Activated naive CD8-positive, alpha-beta T cell treated with anti-CD3 and anti-CD28 coated beads, Interleukin-2, amount 50 U/mL, for 24 hours (primary cell): Measurements from ENCODE around the gene NFKBIE.
A peak's percentile ranks its signal among the peaks of the same experiment; 100 is the strongest.

Experiments
- ATAC-seq: fragments of 150-1000 bp; cut with Tn5 transposase; one replicate; pipeline ENCODE4 v1.10.0; 2021
- DNase-seq: peaks from one replicate; pipeline ENCODE4 v3.0.0; 2021
- H3K27ac Mint-ChIP-seq: one replicate; pipeline ENCODE4 v1.8.0; 2021; ENCODE audit warnings: mild to moderate bottlenecking, mixed read lengths
- H3K27me3 Mint-ChIP-seq: one replicate; pipeline ENCODE4 v1.8.0; 2021; ENCODE audit warnings: mixed read lengths
- H3K36me3 Mint-ChIP-seq: one replicate; pipeline ENCODE4 v1.8.0; 2021; ENCODE audit warnings: low read depth, mixed read lengths
- H3K4me1 Mint-ChIP-seq: one replicate; pipeline ENCODE4 v1.8.0; 2021; ENCODE audit warnings: mixed read lengths
- H3K4me3 Mint-ChIP-seq: one replicate; pipeline ENCODE4 v1.8.0; 2021; ENCODE audit warnings: mild to moderate bottlenecking, moderate library complexity, mixed read lengths
- H3K9me3 Mint-ChIP-seq: one replicate; pipeline ENCODE4 v1.8.0; 2021; ENCODE audit warnings: mixed read lengths

The NFKBIE gene

GRCh38 chr6:44271406-44271723 is 6.0 kb upstream of the NFKBIE start:
- Mint-ChIP-seq H3K4me3 (peak overlapping the region; percentile 38), H3K27me3 (peaks cover 48% of the 10 kb centered on the region), H3K9me3 (no peaks in the 10 kb centered on the region), H3K4me1 (peaks cover 27% of the 10 kb centered on the region), H3K36me3 (no peaks in the 10 kb centered on the region), H3K27ac (no peak overlapping the region)
- ATAC-seq (no peak), DNase-seq (no peak)

- Mint-ChIP-seq H3K27ac (no peak overlapping the region), H3K36me3 (no peaks in the 10 kb centered on the region), H3K9me3 (no peaks in the 10 kb centered on the region), H3K4me3 (peak overlapping the region; percentile 38), H3K4me1 (peaks cover 33% of the 10 kb centered on the region), H3K27me3 (peaks cover 48% of the 10 kb centered on the region)
- no peak for ATAC-seq
- DNase-seq = no peak
Measured at GRCh38 chr6:44270526-44271405, 5.4 kb upstream of the NFKBIE start.

GRCh38 chr6:44269921-44270525 is 4.7 kb upstream of the NFKBIE start, which contains the start of gene TMEM151B:
TMEM151B (plus strand) TSS chr6:44270450; CDS start chr6:44270743, 293 bp downstream.
- Mint-ChIP-seq H3K4me1 (peaks cover 35% of the 10 kb centered on the region), H3K9me3 (no peaks in the 10 kb centered on the region), H3K4me3 (peak within 1 kb of the TSS; percentile 45), H3K27ac (no peak within 1 kb of the TSS), H3K36me3 (no peaks in the 10 kb centered on the region), H3K27me3 (peaks cover 48% of the 10 kb centered on the region)
- ATAC-seq = no peak
- no peak for DNase-seq

- Mint-ChIP-seq H3K36me3 (no peaks in the 10 kb centered on the region), H3K4me1 (peaks cover 33% of the 10 kb centered on the region), H3K4me3 (peak overlapping the region; percentile 45), H3K27ac (no peak overlapping the region), H3K9me3 (no peaks in the 10 kb centered on the region), H3K27me3 (peaks cover 45% of the 10 kb centered on the region)
- DNase-seq = no peak
- ATAC-seq = peak; percentile 11
Measured at GRCh38 chr6:44269178-44269920, 4.0 kb upstream of the NFKBIE start.

GRCh38 chr6:44268095-44268628 is 2.8 kb upstream of the NFKBIE start:
- ATAC-seq (no peak), DNase-seq (peak; percentile 68)
- Mint-ChIP-seq H3K4me1 (peaks cover 42% of the 10 kb centered on the region), H3K27ac (no peak overlapping the region), H3K4me3 (no peak overlapping the region), H3K27me3 (peaks cover 38% of the 10 kb centered on the region), H3K36me3 (peaks cover 2% of the 10 kb centered on the region), H3K9me3 (no peaks in the 10 kb centered on the region)

- H3K27me3 Mint-ChIP-seq = peaks cover 29% of the 10 kb centered on the region
- no peak overlapping the region for H3K4me3 Mint-ChIP-seq
- H3K36me3 Mint-ChIP-seq = peaks cover 5% of the 10 kb centered on the region
- H3K27ac Mint-ChIP-seq = no peak overlapping the region
- peaks cover 51% of the 10 kb centered on the region for H3K4me1 Mint-ChIP-seq
- no peak for ATAC-seq
- DNase-seq = no peak
- H3K9me3 Mint-ChIP-seq = no peaks in the 10 kb centered on the region
Measured at GRCh38 chr6:44267252-44267651, 1.9 kb upstream of the NFKBIE start.

- no peak for DNase-seq
- Mint-ChIP-seq H3K36me3 (peaks cover 5% of the 10 kb centered on the region), H3K27me3 (peaks cover 22% of the 10 kb centered on the region), H3K4me1 (peaks cover 57% of the 10 kb centered on the region), H3K4me3 (peak overlapping the region; percentile 96), H3K27ac (peak overlapping the region; percentile 70), H3K9me3 (no peaks in the 10 kb centered on the region)
- no peak for ATAC-seq
Measured at GRCh38 chr6:44266347-44266746, 996 bp upstream of the NFKBIE start.

GRCh38 chr6:44265722-44266233 is 427 bp upstream of the NFKBIE start:
- Mint-ChIP-seq H3K9me3 (no peaks in the 10 kb centered on the region), H3K27ac (peak overlapping the region; percentile 70), H3K27me3 (peaks cover 17% of the 10 kb centered on the region), H3K4me3 (peak overlapping the region; percentile 96), H3K36me3 (peaks cover 11% of the 10 kb centered on the region), H3K4me1 (peaks cover 62% of the 10 kb centered on the region)
- no peak for ATAC-seq
- DNase-seq = no peak

GRCh38 chr6:44264154-44265006 is 971 bp downstream of the NFKBIE start:
- ATAC-seq (peak; percentile 21), DNase-seq (peak; percentile 56)
- no peaks in the 10 kb centered on the region for H3K9me3 Mint-ChIP-seq
- peak overlapping the region; percentile 94 for H3K27ac Mint-ChIP-seq
- H3K36me3 Mint-ChIP-seq = peaks cover 18% of the 10 kb centered on the region
- peaks cover 10% of the 10 kb centered on the region for H3K27me3 Mint-ChIP-seq
- peaks cover 60% of the 10 kb centered on the region for H3K4me1 Mint-ChIP-seq
- H3K4me3 Mint-ChIP-seq = peak overlapping the region; percentile 96

GRCh38 chr6:44263354-44264100 is 1.8 kb downstream of the NFKBIE start:
- Mint-ChIP-seq H3K27ac (peak overlapping the region; percentile 94), H3K4me3 (peak overlapping the region; percentile 96), H3K4me1 (peaks cover 63% of the 10 kb centered on the region), H3K36me3 (peaks cover 23% of the 10 kb centered on the region), H3K9me3 (no peaks in the 10 kb centered on the region), H3K27me3 (peaks cover 1% of the 10 kb centered on the region)
- DNase-seq (peak; percentile 57), ATAC-seq (peak; percentile 41)

- peak overlapping the region; percentile 94 for H3K27ac Mint-ChIP-seq
- no peaks in the 10 kb centered on the region for H3K27me3 Mint-ChIP-seq
- no peak for ATAC-seq
- H3K4me3 Mint-ChIP-seq = peak overlapping the region; percentile 96
- H3K9me3 Mint-ChIP-seq = no peaks in the 10 kb centered on the region
- peaks cover 30% of the 10 kb centered on the region for H3K36me3 Mint-ChIP-seq
- peaks cover 68% of the 10 kb centered on the region for H3K4me1 Mint-ChIP-seq
- no peak for DNase-seq
Measured at GRCh38 chr6:44262467-44263353, 2.6 kb downstream of the NFKBIE start.

- Mint-ChIP-seq H3K36me3 (peaks cover 31% of the 10 kb centered on the region), H3K4me3 (peak overlapping the region; percentile 4), H3K9me3 (no peaks in the 10 kb centered on the region), H3K27me3 (no peaks in the 10 kb centered on the region), H3K4me1 (peaks cover 67% of the 10 kb centered on the region), H3K27ac (peak overlapping the region; percentile 94)
- DNase-seq (no peak), ATAC-seq (no peak)
Measured at GRCh38 chr6:44261581-44261980, 3.8 kb downstream of the NFKBIE start.
